Calu3 (cell line): Measurements from ENCODE around the gene PPP6R2. TPM values are rescaled to one million over a fixed set of nuclear protein-coding genes. Genes with fewer than 3 reads are reported as not detected.
"Not testable (repeated sequence)": the region's sequence is repeated elsewhere in the genome, so short reads cannot be mapped to it uniquely, and the experiment has no call there.

Source experiments
- BruUV-seq: library from RNA; stranded (reverse); fragments of 400-500 nt; replicated peaks from 2 replicates; lab custom pipeline; 2021; lab: Mats Ljungman, UMichigan
- CTCF ChIA-PET: fragments of 300-600 bp; sonication (Branson Sonifier 250); formaldehyde crosslinking; loops from one replicate; lab custom pipeline; 2022; ENCODE audit warnings: antibody characterized with exemption; lab: Charles Lee
- DNase-seq: peaks from one replicate; pipeline ENCODE4 v3.0.0; 2022
- H3K27ac Mint-ChIP-seq: one replicate; pipeline ENCODE4 v1.8.0; 2022; ENCODE audit warnings: mixed read lengths; ENCODE audit not compliant: unreplicated experiment
- H3K27me3 Mint-ChIP-seq: one replicate; pipeline ENCODE4 v1.8.0; 2022; ENCODE audit warnings: mixed read lengths; ENCODE audit not compliant: unreplicated experiment
- H3K36me3 Mint-ChIP-seq: one replicate; pipeline ENCODE4 v1.8.0; 2022; ENCODE audit warnings: mild to moderate bottlenecking, moderate library complexity, mixed read lengths; ENCODE audit not compliant: insufficient read depth, unreplicated experiment
- H3K4me1 Mint-ChIP-seq: one replicate; pipeline ENCODE4 v1.8.0; 2022; ENCODE audit warnings: mild to moderate bottlenecking, low read depth, mixed read lengths; ENCODE audit not compliant: unreplicated experiment
- H3K4me3 Mint-ChIP-seq: one replicate; pipeline ENCODE4 v1.8.0; 2022; ENCODE audit warnings: mild to moderate bottlenecking, low read depth, moderate library complexity, mixed read lengths; ENCODE audit not compliant: unreplicated experiment
- H3K9me3 Mint-ChIP-seq: one replicate; pipeline ENCODE4 v1.8.0; 2022; ENCODE audit warnings: low read depth, mixed read lengths; ENCODE audit not compliant: unreplicated experiment
- intact Hi-C: fragments of 100-400 bp; cut with micrococcal nuclease; formaldehyde crosslinking; loops from one replicate; pipeline ENCODE4 v1.10.0; 2022; ENCODE audit not compliant: unreplicated experiment
- total RNA-seq: library from RNA; stranded (reverse); gene quantifications from 2 replicates; pipeline ENCODE4 v1.2.3, GENCODE V29; 2022
- TF ChIP-seq, protein P1 (sequence below): fragments of 200-600 bp; IDR thresholded peaks from one replicate; pipeline ENCODE4 v1.8.0; 2022; ENCODE audit warnings: antibody characterized with exemption; ENCODE audit not compliant: unreplicated experiment

The PPP6R2 gene
- total RNA-seq, 1 experiment from 2014 or later, result 47.1 TPM

DNA sequence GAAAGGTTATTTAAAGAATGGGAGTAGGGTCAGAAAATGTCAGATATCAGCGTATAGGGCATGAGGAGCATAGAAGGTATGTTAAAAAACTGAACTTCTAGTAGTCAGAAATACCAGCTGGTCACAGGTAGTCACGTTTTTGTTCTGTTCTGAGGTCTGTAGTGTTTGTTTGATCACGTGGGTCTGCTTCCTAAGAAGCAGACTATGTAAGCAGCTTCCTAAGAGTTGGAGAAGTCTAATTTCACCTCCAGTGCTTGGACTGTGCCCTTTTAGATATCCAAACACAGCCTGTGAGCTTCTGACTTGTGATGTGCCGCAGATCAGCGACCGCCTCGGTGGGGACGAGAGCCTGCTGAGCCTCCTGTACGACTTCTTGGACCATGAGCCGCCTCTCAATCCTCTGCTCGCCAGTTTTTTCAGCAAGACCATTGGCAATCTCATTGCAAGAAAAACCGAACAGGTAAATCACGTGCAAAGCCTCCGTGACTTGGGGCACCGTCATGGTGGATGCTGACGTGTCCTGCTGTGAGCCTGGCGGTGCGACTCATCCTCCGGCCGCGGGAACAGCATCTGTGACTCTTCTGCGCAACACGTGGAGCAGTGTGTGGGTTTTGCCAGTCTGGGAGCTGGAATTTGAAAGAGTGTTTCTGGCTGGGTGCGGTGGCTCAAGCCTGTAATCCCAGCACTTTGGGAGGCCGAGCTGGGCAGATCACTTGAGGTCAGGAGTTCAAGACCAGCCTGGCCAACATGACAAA, 63.5 kb downstream of the PPP6R2 start:
- CTCF ChIA-PET, result no interaction called here
- no TSS peak for BruUV-seq
- DNase-seq, result no peak
- H3K4me3 Mint-ChIP-seq, result no peak overlapping the region
- H3K27ac Mint-ChIP-seq, result no peak overlapping the region
- H3K36me3 Mint-ChIP-seq, result peaks cover 30% of the 10 kb centered on the region
- H3K4me1 Mint-ChIP-seq, result no peaks in the 10 kb centered on the region
- H3K27me3 Mint-ChIP-seq, result no peaks in the 10 kb centered on the region
- intact Hi-C loops, result no loop called here
- TF ChIP-seq, protein P1, sequence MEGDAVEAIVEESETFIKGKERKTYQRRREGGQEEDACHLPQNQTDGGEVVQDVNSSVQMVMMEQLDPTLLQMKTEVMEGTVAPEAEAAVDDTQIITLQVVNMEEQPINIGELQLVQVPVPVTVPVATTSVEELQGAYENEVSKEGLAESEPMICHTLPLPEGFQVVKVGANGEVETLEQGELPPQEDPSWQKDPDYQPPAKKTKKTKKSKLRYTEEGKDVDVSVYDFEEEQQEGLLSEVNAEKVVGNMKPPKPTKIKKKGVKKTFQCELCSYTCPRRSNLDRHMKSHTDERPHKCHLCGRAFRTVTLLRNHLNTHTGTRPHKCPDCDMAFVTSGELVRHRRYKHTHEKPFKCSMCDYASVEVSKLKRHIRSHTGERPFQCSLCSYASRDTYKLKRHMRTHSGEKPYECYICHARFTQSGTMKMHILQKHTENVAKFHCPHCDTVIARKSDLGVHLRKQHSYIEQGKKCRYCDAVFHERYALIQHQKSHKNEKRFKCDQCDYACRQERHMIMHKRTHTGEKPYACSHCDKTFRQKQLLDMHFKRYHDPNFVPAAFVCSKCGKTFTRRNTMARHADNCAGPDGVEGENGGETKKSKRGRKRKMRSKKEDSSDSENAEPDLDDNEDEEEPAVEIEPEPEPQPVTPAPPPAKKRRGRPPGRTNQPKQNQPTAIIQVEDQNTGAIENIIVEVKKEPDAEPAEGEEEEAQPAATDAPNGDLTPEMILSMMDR, result no peak
- H3K9me3 Mint-ChIP-seq, result no peaks in the 10 kb centered on the region

DNA sequence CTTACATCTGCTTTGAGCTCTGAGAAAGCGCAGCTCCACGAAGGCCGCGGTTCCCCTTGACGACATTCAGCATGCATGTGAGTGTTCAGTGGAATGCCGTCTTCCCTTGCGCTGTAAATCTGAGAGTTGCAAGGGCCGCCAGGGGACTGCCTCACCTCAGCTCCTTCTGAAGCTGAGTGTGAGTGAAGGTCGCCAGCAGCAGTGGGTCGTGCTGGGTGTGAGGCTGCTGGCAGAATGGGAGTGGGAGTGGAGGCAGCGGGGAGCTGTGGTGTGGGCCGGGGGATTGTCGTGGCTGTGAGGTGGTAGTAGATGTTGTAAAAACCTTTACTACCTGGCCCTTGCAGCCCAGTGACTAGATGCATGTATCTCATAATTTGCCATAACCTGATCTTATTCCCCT, 65.2 kb downstream of the PPP6R2 start:
- no peaks in the 10 kb centered on the region for H3K9me3 Mint-ChIP-seq
- intact Hi-C loops, result no loop called here
- H3K27me3 Mint-ChIP-seq, result no peaks in the 10 kb centered on the region
- no peaks in the 10 kb centered on the region for H3K4me1 Mint-ChIP-seq
- no peak overlapping the region for H3K27ac Mint-ChIP-seq
- CTCF ChIA-PET, result no interaction called here
- no TSS peak for BruUV-seq
- no peak overlapping the region for H3K4me3 Mint-ChIP-seq
- no peak for DNase-seq
- TF ChIP-seq, protein P1, result no peak
- H3K36me3 Mint-ChIP-seq, result peaks cover 23% of the 10 kb centered on the region

DNA sequence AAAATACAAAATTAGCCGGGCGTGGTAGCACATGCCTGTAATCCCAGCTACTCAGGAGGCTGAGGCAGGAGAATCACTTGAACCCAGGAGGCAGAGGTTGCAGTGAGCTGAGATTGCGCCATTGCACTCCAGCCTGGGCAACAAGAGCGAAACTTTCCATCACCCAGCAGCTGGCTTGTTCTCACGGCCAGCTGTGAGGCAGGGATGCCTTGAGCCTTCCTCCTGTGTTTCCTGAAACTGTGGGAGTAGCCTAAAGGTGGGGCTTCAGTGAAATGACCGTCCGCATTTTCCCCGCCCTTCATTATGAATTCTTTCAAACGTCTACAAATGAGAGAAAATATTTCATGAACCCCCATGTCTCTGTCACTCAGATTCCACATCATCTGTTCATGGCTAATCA, 65.8 kb downstream of the PPP6R2 start:
- peaks cover 29% of the 10 kb centered on the region for H3K36me3 Mint-ChIP-seq
- not testable (repeated sequence) for H3K27me3 Mint-ChIP-seq

DNA sequence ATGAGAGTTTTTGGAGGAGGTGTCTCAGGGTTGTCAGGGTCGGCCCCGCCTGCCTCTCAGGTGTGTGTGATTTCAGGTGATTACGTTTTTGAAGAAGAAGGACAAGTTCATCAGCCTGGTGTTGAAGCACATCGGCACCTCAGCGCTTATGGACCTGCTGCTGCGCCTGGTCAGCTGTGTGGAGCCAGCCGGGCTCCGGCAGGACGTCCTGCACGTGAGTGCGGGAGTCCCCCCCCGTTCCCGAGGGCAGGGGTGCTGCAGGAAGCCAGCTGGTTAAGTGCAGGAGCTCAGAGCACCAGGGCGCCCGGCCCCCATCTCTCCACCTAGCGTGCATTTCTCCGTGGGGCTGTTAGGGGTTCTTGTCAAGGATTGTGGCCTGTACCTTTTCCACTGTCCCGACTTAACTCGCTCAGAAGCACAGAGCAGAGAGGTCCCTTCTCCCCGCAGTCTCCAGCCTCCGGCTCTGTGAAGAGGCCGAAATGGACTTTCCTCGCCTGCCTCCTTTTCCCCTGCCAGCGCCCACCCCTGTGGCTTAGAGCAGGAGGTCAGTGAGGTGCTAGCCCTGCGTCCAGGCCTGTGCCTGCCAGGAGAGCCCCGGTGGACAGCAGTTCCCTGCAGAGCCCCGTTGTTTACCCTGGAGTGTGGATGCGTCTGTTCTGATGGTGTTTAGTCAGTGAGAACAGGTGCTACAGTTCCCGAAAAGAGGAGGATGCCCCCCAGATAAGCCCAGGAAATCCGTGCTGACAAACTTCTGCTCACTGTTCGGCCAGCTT, 71.5 kb downstream of the PPP6R2 start:
- BruUV-seq, result no TSS peak
- peaks cover 30% of the 10 kb centered on the region for H3K36me3 Mint-ChIP-seq
- H3K27me3 Mint-ChIP-seq, result no peaks in the 10 kb centered on the region
- H3K9me3 Mint-ChIP-seq, result no peaks in the 10 kb centered on the region
- intact Hi-C loops, result no loop called here
- CTCF ChIA-PET, result no interaction called here
- no peak overlapping the region for H3K27ac Mint-ChIP-seq
- H3K4me1 Mint-ChIP-seq, result no peaks in the 10 kb centered on the region
- H3K4me3 Mint-ChIP-seq, result no peak overlapping the region
- TF ChIP-seq, protein P1, result no peak
- DNase-seq, result no peak

More for the DNA sequence above, 65.8 kb downstream of the PPP6R2 start:
- intact Hi-C loops, H3K9me3 Mint-ChIP-seq, H3K27ac Mint-ChIP-seq, BruUV-seq, H3K4me1 Mint-ChIP-seq, H3K4me3 Mint-ChIP-seq, DNase-seq, CTCF ChIA-PET: not testable (repeated sequence)
